GM18517 (cell line): ENCODE data around the gene MMP24OS.
A peak's percentile ranks its signal among the peaks of the same experiment; 100 is the strongest.

ENCODE experiments used
- ATAC-seq: cut with Tn5 transposase; IDR thresholded peaks from one replicate; pipeline ENCODE4 v1.9.1; 2021; ENCODE audit warnings: mild to moderate bottlenecking, moderate library complexity; ENCODE audit not compliant: unreplicated experiment

MMP24OS gene

GRCh38 chr20:35306931-35307517, 29.1 kb upstream of the MMP24OS start:
- ATAC-seq: no peak

DNA sequence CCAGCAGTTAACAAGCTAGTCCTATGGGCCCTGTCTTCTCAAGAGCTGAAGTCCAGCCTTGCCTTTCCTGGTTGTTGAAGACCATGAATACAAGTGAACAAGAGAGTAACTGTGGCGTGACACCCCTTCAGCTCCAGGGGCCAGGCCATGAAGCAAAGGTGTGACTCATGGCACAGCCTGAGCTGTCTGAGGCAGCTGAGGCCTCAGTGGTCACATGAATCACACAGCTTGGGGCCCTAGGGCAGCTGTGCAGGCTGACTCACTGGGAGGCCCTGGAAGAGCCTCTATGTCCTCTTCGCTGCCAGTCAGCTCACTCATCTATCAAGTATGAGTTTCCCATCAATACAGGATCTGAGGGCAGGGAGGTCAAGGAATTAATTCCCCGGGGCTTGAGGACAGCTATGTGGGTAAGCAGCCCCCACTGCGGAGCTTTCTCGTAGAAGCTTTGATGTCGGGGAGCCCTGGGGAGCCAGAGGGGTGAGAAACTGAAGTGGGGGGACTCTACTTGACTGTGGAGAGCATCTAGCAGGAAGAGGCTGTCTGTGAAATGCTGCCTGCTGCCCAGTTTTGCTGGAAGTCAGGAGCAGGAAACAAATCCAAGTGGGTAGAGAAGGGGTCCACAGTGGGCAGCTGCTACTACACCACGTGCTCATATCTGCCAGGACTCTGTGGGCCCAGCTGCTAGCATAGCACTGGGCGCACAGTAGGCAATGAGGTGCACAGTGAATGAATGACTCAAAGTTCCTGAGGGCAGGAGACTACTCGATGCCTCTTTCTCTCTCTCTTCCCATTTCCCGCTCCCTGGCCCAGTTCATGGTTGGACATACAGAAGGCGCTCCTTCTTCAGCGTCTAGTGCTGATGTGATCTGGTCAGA, 28.0 kb upstream of the MMP24OS start:
- ATAC-seq: no peak

DNA sequence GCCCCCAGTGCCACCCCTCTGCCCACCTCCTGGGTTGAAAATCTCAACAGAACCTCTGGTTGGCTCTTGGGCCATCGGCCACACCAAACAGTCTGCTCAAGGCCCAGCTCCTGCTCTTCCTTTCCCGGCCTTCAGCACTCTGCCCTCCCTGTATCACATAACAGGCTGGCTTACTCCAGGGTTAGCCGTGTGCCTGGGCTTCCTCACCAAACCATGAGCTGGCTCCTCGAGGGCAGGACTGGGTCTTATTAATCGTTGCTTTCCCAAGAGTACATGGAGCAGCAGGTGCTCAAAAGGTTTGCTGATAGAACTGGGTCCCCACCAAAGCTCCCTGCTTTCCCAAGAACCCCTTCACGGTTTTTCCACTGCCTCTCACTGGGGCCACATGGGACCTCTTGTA, 27.0 kb upstream of the MMP24OS start:
- ATAC-seq: no peak

DNA sequence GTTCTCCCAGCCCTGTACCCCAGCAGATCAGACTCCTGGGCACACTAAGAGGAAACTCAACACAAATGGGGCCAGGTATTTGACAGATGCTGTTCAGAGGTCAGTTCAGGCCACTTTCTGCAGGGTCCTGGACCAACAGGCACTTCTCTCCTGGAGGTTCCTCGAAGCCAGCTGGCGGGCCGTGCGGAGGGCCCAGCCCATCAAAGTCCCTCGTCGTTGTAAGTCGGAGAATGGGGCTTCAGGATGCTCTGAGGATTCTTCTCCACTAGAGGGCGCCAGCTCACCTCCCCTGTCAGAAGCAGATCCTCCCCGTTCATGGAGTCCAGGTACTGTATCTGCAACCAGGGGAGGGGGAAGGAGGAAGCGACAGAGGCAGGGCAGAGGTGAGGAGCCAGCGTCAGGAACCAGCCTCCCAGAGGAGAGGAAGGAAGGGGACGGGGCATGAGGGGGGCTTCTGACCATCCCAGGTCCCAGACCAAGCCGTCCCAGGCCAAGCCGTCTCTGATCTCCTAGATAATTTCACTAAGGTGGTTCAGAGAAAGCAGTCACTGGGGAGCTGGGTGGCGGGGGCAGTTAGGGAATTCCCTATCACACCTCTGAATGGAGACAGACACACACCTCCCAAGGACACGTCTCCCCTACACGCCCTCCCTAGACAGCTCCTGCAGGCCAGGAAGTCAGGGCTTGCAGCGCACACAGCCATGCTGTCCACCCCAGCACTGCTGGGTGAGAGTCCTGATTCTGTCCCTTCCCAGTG, 26.0 kb upstream of the MMP24OS start:
- ATAC-seq: peak; percentile 49

DNA sequence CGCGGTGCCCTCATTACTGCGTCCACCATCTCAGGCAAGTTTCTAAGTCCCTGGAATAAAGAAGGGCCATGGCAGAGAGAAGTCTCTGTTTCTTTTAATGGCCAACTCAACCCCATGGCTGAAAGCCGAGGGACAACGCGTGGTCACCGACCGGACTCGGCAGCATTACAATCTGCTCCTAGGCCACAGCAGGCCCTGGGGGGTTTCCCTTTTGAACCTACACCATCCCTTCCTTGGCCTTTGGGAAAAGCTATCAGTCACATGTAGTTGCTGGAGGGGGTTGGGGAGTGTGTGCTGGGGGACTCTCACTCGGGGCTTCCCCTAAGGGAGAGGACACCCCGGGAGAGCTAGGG, 25.4 kb upstream of the MMP24OS start:
- no peak for ATAC-seq

DNA sequence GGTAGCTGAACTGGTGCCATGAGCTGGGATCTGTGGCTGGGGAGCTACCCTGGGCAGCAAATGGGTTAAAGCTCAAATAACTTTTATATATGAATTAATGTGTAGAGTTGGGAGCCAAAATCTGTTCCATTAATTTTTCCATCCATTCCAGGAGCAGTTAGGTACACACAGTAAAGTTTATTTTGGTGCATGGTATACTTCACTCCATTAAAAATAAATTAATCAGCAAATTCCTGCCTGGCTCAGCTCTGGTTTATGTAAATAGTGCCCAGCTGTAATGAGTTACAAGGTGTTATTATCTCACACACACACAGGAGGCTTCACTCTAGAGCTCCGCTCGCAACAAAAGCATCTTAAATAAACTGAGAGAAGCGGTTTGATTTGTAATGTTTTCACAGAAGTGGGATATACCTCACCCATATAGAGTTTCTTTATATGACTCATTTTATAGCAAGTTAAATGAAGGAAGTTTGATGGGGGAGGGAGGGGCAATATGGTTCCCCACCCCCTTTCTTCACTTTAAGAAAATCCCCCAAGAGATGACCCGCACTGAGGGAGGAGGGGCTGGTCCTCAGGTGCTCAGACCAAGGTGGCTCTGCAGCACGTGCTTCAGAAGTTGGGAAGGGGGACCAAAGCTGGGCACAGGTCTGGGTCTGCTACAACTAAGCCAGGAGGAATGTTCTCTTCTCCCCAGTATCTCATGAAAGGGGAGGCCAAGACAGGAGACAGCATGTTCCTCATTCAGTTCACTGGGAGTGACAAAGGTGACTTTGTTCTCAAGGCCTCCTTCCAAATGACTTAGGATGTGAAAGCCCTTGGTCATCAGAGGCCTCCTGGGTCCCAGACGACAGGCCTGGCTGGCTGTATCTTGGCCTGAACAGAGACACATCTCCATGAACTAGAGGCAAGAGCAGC, 24.8 kb upstream of the MMP24OS start:
- ATAC-seq: no peak

GRCh38 chr20:35301426-35301825, 23.5 kb upstream of the MMP24OS start:
- no peak for ATAC-seq

GRCh38 chr20:35300469-35301262, 22.7 kb upstream of the MMP24OS start:
- ATAC-seq: no peak

DNA sequence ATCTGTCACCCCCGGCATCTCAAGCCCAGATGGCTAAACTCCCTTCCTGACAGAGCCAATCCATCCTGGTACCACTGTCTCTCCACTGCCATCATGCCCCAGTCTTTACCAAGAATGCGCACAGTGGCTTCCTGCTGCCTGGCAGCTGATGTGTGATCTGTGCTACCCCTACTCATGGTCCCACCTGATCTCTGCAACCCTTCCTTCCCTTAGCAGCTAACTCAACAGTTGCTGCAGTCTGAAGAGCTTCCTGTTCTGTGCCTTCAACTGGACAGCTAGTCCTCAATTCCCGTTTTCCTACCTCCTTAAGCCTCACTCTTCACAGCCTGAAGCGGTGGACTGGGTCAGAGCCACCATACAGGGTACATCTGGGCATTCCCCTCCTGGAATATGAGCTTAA, 21.9 kb upstream of the MMP24OS start:
- no peak for ATAC-seq

DNA sequence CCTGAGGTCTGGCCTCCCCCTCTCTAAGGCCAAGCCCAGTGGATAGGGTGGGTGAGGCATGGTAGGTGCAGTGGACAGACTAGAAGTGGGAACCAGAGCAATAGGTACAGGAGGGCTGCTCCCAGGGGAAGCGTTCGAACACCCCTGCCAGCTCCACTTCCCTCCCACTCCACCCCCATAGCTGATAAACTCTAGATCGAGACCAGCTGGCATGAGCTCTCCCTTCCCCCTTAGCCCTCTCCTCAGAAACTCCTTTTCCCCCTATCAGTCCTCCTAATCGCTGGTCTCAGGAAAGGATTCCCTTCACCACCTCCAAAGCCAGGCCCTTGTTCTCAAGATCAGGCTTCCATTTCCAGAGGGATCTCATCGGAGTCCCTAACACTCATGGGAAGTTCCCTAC, 20.3 kb upstream of the MMP24OS start:
- no peak for ATAC-seq

GRCh38 chr20:35297740-35298139, 19.8 kb upstream of the MMP24OS start:
- no peak for ATAC-seq

DNA sequence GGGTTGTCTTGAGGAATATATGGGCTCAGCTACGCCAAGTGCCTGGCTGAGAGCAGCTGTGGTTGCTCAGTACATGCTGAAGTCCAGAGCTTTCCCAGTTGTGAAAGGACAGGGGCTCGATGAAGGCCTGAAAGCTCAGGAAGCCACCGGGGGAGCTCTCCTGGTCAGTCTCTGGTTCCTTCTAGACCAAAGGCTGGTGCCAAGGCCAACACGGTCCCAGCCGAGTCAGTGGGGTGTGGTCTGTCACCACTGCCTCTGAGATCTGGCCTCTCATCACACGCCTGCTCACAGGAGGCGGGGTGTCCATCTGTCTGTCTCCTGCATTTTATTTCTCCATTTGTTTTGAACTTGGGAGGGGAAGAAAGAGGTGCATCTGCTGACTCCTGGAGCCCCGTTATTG, 19.2 kb upstream of the MMP24OS start:
- ATAC-seq: no peak

- no peak for ATAC-seq
Measured at GRCh38 chr20:35296101-35296554, 18.2 kb upstream of the MMP24OS start.

DNA sequence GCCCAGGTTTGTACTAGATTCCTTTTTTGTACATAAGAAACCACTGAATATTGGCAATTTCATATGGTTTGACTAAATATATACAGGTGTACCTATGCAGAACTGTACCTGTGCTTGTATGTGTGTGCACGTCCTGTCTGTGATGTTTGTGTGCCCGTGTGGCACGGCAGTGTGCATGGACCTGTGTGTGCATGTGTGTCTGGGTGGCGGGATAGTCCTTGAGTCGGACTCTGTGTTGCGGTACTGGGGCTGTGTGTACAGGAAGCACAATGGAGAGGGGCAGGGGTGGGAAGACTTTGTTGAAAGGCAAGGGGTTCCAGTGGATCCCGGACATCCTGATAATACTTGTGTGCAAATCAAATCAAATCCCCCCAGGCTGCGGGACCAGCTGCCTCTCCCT, 17.8 kb upstream of the MMP24OS start:
- no peak for ATAC-seq

- ATAC-seq: no peak
Measured at GRCh38 chr20:35295058-35295457, 17.1 kb upstream of the MMP24OS start.

- ATAC-seq: no peak
Measured at GRCh38 chr20:35294293-35294685, 16.4 kb upstream of the MMP24OS start.

GRCh38 chr20:35293303-35294292, 15.7 kb upstream of the MMP24OS start:
- no peak for ATAC-seq

DNA sequence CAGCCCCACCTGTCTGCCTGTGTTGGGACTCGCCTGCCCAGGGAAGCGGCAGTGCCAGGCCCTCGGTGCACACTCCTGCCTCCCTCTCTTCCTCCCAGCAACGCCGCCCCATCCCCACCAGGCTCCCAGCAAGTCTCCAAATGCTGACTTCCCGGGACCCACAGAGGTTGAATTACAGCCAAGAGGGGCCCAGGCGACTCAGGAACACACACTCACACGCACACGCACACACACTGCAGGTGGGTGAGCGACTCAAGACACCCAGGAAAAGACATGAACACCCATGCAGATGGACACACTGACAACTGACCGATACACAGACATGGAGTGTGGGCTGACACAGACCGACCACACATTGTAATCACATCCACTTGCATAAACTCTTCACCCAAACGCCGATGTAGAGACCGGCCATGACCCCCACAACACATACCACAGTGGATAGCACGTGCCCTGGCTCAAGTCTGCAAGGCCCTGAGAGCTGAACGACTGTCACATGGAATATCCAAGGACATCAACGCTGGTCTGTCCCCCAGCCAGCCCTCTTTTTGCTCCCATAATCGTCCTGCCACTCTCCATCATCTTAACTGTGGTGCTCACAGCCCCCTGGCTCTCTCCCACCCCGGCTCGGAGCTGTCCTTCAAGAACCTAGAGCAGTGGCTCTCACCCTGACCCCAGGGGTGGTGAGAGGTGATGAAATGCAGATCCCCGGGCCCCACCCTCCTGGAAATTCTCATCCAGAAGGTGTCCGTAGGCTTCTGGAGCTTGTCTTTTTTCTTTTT, 14.8 kb upstream of the MMP24OS start:
- ATAC-seq: no peak
